Cardiac fibroblast (primary cell): ENCODE measurements around the gene STRN3.
"Not testable (repeated sequence)": the region's sequence is repeated elsewhere in the genome, so short reads cannot be mapped to it uniquely, and the experiment has no call there.

Experiments
- DNase-seq, 2 donors: peaks; one replicate each; pipeline versions ENCODE4 v3.0.0 to v3.0.0-alpha.2; 2010; ENCODE audit warnings: low read depth in 2 of 2
- H3K4me3 ChIP-seq, 2 donors: replicated peaks in 1 of 2; 1 replicate in 1 of 2; 2 replicates in 1 of 2; pipeline ENCODE4 v1.5.1; 2011; ENCODE audit warnings: low read depth in 2 of 2, low read length in 2 of 2, mild to moderate bottlenecking in 2 of 2, moderate library complexity in 1 of 2
- CTCF ChIP-seq: IDR thresholded peaks from one replicate; pipeline ENCODE4 v1.5.1; 2011; ENCODE audit warnings: low read depth, mild to moderate bottlenecking, low read length, inconsistent platforms

STRN3 gene

GRCh38 chr14:31026077-31026449 lies at the start of gene STRN3:
STRN3 (minus strand) TSS chr14:31026379; CDS start chr14:31026185, 194 bp downstream.
- TF ChIP-seq CTCF: no peak
- DNase-seq: no peak
- H3K4me3 ChIP-seq: peak within 1 kb of the TSS; percentile 95 to 97

- H3K4me3 ChIP-seq: no peak overlapping the region
- no peak for TF ChIP-seq CTCF
- DNase-seq: no peak
Measured at GRCh38 chr14:31075144-31075543, 49.0 kb upstream of the STRN3 start.

GRCh38 chr14:31071151-31071550 lies 45.0 kb upstream of the STRN3 start:
- no peak overlapping the region for H3K4me3 ChIP-seq
- no peak for TF ChIP-seq CTCF
- DNase-seq: no peak

- DNase-seq: peak; percentile 90 to 91
- no peak overlapping the region for H3K4me3 ChIP-seq
- TF ChIP-seq CTCF: no peak
Measured at GRCh38 chr14:31070431-31070830, 44.3 kb upstream of the STRN3 start.

GRCh38 chr14:31069343-31069742 lies 43.2 kb upstream of the STRN3 start:
- no peak for TF ChIP-seq CTCF
- DNase-seq: no peak
- H3K4me3 ChIP-seq: no peak overlapping the region

- no peak overlapping the region for H3K4me3 ChIP-seq
Measured at GRCh38 chr14:31068235-31068634, 42.1 kb upstream of the STRN3 start.

GRCh38 chr14:31062908-31063307 lies 36.7 kb upstream of the STRN3 start:
- not testable (repeated sequence) for DNase-seq

More at GRCh38 chr14:31068235-31068634, 42.1 kb upstream of the STRN3 start:
- TF ChIP-seq CTCF: no peak
- no peak for DNase-seq

More at GRCh38 chr14:31062908-31063307, 36.7 kb upstream of the STRN3 start:
- H3K4me3 ChIP-seq: not testable (repeated sequence)
